LNCaP clone FGC (cell line): Measurements from ENCODE around the gene GALNT10.

ENCODE experiments used
- DNase-seq: peaks from one replicate; pipeline ENCODE4 v3.0.0-alpha.2; 2011; ENCODE audit warnings: low read depth
- H3K4me3 ChIP-seq: 2 replicates; pipeline ENCODE4 v1.5.1; 2011; ENCODE audit warnings: mild to moderate bottlenecking, low read depth, low read length, control low read depth
- TF ChIP-seq, protein P1 (sequence below): IDR thresholded peaks from 2 replicates; pipeline ENCODE4 v1.5.1; 2012; ENCODE audit warnings: mild to moderate bottlenecking; ENCODE audit not compliant: control insufficient read depth, insufficient read depth; ENCODE audit errors: extremely low read depth

The GALNT10 gene

GRCh38 chr5:154221371-154221896 lies 30.9 kb downstream of the GALNT10 start:
- TF ChIP-seq, protein P1, sequence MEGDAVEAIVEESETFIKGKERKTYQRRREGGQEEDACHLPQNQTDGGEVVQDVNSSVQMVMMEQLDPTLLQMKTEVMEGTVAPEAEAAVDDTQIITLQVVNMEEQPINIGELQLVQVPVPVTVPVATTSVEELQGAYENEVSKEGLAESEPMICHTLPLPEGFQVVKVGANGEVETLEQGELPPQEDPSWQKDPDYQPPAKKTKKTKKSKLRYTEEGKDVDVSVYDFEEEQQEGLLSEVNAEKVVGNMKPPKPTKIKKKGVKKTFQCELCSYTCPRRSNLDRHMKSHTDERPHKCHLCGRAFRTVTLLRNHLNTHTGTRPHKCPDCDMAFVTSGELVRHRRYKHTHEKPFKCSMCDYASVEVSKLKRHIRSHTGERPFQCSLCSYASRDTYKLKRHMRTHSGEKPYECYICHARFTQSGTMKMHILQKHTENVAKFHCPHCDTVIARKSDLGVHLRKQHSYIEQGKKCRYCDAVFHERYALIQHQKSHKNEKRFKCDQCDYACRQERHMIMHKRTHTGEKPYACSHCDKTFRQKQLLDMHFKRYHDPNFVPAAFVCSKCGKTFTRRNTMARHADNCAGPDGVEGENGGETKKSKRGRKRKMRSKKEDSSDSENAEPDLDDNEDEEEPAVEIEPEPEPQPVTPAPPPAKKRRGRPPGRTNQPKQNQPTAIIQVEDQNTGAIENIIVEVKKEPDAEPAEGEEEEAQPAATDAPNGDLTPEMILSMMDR, result no peak
- DNase-seq, result no peak
- no peak overlapping the region for H3K4me3 ChIP-seq

DNA sequence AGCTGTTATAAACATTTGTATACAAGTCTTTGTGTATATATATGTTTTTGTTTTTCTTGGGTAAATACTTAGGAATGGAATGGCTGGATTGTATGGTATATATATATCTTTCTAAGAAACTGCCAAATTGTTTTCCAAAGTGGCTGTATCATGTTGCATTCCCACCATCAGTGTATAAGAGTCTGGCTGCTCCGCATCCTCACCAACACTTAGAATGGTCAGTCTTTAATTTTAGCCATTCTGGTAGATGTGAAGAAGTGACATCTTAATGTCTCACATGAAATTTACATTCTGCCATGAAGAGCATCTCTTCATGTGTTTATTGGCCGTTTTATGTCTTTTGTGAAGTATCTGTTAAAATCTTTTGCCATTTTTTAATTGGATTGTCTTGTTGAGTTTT lies 31.9 kb downstream of the GALNT10 start:
- DNase-seq, result no peak
- no peak overlapping the region for H3K4me3 ChIP-seq
- TF ChIP-seq, protein P1, result no peak

DNA sequence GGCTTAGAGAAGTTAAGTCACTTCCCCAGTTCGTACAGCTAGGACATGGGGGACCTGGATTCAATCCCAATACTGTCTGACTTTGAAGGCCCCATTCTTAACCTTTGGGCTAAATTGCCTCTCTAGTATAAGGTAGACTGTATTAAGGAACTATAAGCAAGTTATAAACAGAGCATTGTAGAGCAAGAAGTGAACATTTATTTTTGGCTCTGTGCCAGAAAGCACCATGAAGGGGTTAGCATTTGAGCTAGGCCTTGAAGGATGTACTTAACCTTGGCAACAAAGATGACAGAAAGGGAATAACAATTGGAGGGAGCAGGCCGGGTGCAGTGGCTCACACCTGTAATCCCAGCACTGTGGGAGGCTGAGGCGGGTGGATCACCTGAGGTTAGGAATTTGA lies 32.8 kb downstream of the GALNT10 start:
- DNase-seq, result no peak
- H3K4me3 ChIP-seq, result no peak overlapping the region
- TF ChIP-seq, protein P1, result no peak

- DNase-seq, result no peak
- H3K4me3 ChIP-seq, result no peak overlapping the region
- TF ChIP-seq, protein P1, result no peak
Observed at GRCh38 chr5:154227090-154227489, 36.6 kb downstream of the GALNT10 start.

- TF ChIP-seq, protein P1, result no peak
- H3K4me3 ChIP-seq, result no peak overlapping the region
- no peak for DNase-seq
Observed at GRCh38 chr5:154228696-154229095, 38.2 kb downstream of the GALNT10 start.

DNA sequence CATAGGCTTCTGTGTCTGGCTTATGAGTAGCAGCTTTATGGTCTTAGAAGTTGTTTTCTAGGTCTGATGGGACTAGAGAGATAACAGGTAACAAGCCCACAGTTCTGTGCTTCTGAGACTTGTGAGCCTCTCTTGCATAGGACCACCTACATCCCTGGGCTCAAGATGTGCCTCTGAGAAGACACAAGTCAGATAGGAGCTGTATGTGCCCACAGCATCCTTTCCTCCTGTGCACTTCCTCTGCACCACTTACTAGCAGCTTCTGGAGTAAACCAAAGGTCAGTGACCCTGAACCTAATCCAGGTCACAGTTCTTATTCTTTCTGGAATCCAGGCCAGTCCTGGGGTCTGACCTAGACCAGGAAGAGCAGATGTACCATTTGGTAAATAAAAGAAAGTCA lies 40.0 kb downstream of the GALNT10 start:
- TF ChIP-seq, protein P1, result no peak
- DNase-seq, result no peak

GRCh38 chr5:154234551-154234950 lies 44.0 kb downstream of the GALNT10 start:
- TF ChIP-seq, protein P1, result no peak
- H3K4me3 ChIP-seq, result no peak overlapping the region
- DNase-seq, result no peak

More for the DNA sequence above, 40.0 kb downstream of the GALNT10 start:
- H3K4me3 ChIP-seq, result no peak overlapping the region
